Central memory CD4-positive, alpha-beta T cell (primary cell): Measurements from ENCODE around the gene CHST8.
A peak's percentile ranks its signal among the peaks of the same experiment; 100 is the strongest.

ENCODE experiments used
- DNase-seq: peaks from one replicate; pipeline ENCODE4 v3.0.0; 2022

The CHST8 gene

DNA sequence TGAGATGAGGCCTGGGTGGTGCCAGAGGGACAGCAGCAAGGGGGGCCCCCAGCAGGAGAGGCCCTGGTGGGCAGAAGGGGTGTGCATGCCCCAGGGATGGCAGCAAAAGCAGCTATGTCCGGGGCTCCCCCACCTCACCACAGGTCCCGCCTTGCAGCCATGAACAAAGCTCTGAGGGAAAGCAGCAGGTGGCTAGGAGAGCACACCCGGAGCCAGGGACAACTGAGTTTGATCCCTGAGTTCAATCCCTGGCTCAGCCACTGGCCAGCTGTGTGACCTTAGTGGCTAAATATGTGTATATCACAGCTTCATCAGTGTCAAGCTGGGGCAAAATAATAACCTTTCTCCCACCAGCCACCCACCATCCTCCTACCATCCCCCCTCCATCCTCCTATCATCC, 127.3 kb downstream of the CHST8 start:
- DNase-seq, result no peak

DNA sequence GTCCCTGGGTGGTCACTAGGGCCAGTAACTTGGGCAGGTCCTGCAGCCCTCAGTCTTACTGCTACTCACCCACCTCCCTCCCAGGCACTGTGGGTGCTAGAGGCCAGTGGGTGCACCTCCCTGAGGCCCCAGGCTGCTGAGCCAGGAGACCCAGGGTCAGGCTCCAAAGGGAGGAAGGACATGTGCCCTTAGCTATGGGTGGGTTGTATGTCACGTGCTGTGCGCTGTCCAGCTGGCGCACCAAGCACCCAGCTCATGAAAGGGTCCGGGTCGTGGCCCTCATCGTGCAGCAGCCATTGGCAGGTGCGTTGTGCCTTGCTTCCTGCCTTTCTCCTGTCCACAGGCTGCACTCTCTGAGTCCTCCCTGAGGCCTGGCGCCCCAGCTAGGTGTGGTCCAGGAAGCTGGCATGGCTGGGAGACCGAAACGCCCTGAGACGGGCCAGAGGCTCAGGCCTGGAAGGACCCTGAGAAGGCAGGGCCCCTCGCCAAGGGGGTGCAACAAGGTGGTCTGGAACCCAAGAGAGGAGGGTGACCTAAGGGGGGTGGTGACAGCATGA, 127.9 kb downstream of the CHST8 start:
- DNase-seq, result no peak

DNA sequence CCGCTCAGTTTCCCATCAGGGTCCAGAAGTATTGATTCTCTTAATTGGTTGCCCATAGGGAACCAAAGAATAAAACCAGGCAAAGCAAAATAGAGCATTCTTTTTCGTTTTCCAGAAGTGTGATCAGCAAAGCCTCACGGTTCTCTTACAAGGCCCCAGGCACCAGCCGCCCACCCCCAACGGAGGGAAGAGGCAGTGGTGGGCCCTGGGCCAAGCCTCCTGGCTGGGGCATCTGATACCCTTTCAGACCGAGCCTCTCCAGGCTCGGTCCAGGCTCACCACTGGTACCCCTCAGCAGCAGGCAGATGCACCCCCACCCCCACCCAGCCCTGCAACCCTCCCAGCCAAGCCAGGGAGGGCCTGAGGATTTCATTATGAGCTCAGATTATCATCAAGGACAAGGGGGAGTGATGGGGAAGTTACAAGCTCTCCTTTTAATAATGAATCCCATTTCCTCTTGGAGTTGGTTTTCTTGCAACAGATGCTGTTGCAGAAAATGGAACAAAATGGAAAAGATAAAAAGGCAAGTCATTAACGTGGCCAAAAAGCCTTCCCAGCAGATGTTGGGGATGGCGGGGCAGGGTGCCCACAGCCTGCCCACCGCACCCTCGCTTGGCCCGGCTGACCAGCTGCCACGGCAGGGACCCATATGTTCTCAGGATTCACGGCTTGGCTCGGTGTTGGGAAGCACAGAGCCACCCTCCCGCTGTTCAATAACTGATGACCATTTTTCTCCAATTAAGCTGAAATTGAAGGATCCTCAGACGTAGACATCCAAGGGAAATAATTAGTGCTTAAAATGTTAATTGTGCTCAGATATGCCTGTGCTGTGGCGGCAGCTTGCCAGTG, 129.1 kb downstream of the CHST8 start:
- no peak for DNase-seq

DNA sequence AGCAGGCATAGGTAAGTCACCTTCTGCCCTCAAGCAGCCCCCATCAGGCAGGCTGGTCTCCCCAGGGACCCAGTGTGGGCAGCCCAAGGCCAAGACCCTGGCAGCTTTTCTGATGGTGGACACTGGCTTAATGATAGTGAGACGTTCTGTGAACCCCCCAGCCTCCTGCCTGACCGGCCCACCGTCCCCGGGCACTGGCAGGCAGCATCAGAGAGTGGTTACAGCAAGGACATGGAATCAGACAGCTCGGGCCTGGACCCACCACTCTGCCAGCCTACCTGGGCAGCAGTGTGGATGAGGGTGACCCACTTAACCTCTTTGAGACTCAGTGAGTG, 129.7 kb downstream of the CHST8 start:
- DNase-seq, result no peak

DNA sequence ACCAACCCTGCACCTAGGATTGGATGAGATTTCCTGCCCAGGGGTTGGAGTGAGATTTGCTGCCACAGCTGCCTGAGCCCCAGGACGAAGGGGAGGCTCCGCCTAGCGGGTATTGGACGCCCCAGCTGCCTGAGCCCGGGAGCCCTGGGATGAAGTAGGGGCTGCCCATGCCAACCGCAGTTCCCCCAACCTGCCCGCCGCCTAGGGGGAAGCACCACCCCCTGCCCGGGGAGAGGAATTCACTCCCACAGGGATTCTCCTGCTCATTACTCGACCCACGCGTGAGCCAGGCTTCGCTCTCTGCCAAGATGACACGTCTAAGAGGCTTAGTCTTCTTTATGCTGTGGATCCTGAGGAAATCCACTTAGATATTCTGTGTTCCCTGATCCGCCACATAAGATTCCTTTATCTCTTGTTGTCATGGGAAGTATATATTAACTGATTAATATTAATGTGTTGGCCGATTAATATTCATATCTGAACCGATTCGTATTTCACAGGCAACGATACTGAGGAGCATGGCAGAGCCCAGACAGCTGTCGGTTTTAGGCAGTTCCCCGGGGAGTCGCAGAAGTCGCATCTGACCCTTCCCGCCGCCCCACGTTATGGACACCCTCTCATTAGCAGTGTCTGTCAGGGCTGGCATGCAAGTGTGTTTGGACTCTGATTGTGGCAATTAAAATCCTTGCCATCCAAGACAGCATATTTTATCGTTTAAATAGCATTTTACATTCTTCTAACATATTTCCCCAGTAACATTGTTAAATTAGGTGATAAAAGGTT, 130.5 kb downstream of the CHST8 start:
- no peak for DNase-seq

DNA sequence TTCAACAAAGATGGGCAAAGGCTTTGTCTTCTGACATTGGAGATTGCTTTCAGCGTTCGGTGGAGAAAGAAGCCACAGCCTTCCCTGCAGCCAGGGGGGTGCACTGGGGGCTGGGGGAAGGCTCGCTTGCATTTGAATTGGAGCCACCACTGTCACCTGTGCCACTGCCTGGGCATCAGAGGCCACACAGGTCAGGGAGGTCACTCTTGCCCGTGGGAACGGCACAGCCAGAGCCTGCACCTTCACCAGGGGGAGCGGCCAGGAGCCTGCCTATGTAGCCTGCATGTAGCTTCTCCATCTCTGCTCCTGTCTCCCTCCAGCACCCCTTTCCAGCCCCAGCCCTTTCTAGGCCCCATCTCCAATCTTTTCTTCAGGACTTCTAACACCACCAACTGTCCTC, 131.2 kb downstream of the CHST8 start:
- DNase-seq, result no peak

DNA sequence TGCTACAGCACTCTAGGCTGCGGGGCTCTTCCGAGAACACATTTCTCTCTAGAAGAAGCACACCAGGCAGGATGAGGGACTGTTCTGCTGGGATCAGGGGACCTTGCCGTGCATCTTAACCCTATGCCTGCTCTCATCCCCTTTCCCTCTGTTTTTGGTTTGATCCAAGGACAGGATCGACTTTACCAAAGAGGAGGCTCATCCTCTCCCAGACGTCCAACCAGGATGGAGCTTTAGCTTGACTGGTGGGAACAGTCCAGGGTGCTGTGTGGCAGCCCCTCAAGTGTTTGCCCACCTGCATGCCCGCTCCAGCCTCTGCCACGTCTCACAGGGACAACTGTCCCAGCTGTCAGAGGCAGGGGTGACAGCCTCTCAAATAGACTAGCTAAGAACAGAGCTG, 132.6 kb downstream of the CHST8 start:
- no peak for DNase-seq

DNA sequence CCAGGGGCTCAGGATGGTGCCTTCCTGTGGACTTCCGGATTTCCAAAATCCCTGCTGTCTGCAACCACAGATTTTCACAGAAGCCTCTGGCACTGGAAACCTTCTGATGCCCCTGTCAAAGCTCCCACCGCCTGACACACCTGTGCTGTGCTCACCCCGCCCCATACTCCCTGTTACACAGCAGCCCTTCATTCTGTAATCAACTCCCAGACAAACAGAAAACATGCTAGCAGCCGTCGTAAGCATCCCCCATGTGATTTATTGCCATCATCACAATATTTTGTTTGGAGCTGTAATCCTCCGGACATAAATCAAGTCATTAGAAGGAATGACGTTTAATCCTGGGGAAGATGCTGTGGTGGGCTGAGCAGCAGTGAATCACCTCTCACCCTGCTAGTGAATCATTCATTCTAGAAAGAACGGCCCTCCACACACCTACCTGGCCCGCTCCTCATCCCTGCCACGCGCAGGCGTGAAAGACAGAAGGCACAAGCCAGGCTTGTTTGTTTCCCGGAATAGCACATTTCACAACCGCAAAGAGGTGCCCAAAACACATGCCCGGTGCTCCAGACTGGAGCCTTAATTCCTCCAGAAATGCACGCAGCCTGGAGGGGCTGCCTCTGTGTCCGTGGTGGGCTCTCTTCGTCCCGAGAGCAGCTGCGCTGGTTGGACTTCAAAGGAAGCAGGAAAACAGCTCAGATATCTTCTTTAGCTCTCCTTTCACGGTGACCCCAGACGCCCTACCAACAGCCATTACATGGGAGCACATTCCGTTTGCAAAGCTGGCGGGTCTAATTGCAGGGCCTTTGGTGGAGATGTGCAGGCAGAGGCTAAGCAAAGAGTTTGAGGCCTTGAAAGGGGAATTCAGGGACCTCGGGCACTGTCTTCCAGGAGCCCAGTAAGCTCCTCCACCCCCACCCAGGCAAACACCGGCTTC, 133.6 kb downstream of the CHST8 start:
- no peak for DNase-seq

DNA sequence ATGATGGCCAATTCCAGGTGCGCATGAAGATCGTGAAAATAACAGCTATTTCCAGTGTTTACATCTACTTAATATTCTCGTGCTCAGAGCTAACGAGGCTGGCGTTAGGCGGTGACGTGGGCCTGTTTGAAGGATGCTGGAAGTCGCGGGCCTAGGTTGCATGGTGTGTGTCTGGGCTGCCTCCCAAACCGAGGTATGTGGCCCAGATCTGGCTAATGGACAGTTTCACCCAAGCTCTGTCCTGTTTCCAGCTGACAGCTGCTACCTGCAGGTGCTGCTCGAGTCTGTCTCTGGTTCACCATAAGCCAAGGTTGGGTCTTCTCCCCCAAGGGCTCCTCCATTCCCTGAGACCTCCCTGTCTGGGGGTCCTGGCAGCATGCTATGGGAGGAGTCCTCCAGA, 134.4 kb downstream of the CHST8 start:
- no peak for DNase-seq

DNA sequence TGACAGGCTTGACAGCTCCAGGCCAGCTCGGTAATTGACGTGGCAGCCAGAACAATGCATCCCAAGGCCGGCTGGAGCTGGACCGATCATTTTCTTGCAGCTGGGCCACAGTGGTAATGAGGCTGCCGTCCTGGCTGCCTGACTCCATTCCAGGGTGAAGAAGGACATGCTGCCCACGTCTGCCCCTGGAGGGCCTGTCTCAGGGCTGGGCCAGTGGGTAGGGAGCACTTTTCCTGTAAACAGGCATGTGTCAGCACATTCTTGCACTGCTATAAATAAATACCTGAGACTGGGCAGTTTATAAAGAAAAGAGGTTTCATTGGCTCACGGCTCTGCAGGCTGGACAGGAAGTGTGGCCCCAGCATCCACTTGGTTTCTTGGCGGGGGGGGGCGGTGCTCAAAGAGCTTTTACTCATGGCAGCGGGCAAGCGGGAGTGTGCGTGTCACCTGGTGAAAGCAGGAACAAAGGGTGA, 136.8 kb downstream of the CHST8 start:
- DNase-seq, result no peak

DNA sequence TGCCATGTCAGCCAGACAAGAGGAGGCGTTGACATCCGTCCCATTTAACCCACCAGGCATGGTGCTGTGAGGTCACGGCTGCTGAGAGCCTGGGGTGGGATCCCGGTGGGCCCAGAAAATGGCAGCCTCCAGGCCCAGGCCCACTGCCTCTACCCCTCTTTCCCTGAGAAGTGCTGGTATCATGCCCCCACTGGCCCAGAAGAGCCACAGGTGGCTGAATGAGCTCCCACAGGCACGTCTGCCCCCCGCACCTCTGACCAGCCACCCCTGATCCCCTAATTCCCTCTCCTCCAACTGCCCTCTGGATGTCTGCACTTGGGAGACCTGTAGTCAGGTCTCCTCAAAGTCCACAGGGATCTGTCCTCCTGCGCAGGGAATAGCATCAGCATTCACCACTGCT, 137.6 kb downstream of the CHST8 start:
- no peak for DNase-seq

DNA sequence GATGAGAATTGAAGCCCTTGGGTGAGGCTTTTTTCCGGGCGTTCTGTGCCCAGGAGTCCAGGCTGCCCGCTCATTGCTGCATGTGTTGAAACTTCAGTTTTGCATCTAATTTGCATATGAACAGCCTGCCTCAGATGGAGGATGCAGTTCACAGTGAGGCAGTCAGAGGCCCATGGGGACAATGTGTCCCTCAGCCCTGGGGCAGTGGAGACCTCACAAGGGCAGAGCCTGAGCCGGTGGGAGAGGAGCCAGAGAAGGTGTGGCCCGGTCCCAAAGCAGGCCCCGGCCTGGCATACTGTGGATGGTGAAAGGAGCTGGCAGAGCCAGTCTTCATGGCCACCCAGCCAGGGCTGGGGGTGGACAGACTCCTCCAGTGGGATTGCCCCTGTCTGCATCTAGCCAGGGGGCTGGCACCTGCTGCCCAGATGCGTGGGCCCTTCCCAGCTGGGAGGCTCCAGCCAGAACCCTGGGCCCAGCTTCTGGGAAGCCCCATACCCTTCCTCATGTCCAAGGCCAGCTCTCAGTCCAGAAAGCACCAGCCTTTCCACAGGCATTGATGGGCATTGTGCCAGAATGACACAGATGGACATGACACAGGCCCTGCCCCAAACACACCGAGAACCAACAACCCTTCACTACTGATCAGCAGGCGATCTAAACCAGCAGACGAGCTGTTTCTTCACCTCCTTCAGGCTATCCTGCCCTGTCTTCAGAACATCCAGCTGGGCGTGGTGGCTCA, 142.0 kb downstream of the CHST8 start:
- no peak for DNase-seq

DNA sequence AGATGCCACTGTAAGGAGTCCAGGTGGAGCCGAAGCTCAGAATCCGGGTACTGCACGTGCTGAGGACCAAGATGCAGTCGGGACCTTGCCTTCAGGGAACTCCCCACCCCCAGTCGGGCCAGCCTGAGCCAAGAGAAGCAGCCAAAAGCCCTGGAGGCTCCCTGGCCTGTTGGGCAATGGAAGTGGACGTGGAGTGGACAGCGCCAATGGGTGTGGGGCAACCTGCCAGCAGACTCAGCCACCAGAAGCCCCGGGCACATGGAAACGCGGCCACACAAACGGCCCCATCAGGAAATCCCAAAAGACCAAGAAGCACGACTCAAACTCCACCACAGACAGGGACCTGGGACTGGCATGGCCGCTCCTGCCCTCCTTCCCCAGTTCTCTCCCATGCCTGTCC, 144.9 kb downstream of the CHST8 start:
- DNase-seq, result no peak

DNA sequence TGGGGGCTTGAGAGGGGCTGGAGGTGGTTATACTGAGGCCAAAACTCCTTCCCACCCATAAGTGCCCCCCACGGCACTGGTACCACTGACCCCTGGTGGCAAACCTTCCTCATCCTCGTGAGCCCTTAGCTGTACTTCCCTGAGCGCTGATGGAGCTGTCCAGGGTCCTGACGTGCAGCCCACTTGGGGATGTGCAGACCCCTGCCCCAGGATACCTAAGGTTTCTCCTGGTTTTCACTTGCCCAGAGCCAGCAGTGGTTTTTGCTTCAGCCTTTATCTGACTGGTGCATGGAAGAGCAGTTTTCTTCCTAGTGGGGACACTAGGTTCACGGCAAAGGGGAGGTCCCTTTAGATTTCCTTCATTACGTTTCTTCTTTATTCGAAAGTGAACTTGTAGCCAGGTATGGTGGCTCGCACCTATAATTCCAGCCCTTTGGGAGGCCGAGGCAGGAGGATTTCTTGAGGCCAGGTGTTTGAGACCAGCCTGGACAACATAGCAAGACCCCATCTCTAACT, 146.2 kb downstream of the CHST8 start:
- DNase-seq, result no peak

DNA sequence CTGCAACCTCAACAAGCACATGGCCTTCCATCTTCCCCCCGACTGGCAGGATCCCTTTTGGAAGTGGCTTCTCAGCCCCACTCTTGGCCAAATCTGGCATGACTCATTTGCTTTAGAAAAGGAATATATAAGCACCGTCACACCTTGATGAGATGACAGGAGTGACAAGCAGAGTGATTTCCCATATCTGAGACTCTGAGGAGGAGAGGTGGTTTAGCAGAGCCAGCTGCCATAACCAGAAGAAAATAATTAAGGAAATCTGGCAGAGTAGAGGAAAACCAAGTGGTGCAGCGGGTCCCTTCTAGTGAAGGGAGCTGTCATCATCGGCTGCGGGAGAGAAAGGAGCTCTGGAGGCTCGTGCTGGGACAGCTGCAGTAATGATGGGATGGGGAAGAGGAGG, 147.5 kb downstream of the CHST8 start:
- no peak for DNase-seq

DNA sequence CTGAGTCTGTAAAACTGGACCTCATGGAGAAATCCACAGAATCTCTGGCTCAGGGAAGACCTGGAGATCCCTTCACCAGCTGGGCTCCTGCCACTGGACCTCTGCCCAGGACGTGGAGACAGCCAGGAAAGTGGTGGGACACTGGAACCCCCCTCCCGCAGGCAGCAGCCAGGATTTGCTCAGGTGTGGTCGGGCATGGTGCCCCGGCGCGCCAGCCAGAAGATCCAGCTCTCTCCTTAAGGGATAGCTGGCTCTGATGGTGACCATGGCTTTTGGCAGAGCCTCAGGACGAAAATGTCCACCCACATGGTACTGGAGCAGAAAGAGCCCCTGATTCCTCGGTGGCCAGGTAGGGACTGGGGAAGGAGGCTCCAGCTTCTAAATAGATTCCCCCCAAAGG, 148.4 kb downstream of the CHST8 start:
- DNase-seq, result no peak

DNA sequence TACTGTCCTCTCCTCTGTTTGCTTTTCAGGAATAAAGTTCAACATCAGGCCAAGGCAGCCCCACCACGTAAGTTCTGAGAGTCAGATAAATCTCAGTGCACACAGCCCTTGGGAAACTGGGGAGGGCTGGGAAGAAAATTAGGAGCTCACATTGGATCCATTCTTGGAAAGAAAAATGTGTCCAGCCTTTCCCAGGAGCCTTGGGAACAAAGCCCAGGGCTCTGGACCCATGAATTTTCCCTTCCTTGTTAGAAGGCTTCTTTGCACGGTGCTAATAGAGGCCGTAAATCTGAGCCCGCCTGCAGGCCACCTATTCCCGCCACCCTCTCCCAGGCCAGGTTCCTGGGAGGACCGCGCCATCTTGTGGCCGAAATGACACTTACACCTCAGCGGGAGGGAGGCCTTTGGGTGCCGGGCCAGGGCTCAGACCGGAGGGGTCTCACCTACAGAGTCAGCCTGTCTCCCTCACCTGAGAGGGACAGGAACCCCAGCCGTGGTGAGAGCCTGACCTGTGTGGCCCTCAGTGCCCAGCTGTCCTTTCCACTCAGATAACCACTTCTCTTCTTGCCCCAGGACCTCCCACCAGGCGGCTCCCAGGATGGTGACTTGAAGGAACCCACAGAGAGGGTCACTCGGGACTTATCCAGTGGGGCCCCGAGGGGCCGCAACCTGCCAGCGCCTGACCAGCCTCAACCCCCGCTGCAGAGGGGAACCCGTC, 149.8 kb downstream of the CHST8 start:
- DNase-seq, result peak; percentile 42

DNA sequence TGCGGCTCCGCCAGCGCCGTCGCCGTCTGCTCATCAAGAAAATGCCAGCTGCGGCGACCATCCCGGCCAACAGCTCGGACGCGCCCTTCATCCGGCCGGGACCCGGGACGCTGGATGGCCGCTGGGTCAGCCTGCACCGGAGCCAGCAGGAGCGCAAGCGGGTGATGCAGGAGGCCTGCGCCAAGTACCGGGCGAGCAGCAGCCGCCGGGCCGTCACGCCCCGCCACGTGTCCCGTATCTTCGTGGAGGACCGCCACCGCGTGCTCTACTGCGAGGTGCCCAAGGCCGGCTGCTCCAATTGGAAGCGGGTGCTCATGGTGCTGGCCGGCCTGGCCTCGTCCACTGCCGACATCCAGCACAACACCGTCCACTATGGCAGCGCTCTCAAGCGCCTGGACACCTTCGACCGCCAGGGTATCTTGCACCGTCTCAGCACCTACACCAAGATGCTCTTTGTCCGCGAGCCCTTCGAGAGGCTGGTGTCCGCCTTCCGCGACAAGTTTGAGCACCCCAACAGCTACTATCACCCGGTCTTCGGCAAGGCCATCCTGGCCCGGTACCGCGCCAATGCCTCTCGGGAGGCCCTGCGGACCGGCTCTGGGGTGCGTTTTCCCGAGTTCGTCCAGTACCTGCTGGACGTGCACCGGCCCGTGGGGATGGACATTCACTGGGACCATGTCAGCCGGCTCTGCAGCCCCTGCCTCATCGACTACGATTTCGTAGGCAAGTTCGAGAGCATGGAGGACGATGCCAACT, 150.5 kb downstream of the CHST8 start:
- DNase-seq, result no peak

DNA sequence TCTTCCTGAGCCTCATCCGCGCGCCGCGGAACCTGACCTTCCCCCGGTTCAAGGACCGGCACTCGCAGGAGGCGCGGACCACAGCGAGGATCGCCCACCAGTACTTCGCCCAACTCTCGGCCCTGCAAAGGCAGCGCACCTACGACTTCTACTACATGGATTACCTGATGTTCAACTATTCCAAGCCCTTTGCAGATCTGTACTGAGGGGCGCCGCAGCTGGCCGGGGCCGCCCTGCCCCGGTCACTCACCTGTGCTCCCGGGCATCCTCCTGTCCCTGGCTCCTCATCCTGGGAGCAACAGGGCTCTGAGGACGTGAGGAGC, 151.1 kb downstream of the CHST8 start:
- no peak for DNase-seq
